Measurements from ENCODE around the gene BRAF. TPM values are rescaled to one million over a fixed set of nuclear protein-coding genes. Genes with fewer than 3 reads are reported as not detected.
A peak's percentile ranks its signal among the peaks of the same experiment; 100 is the strongest.

BRAF gene
- total RNA-seq, 1 experiment from 2014 or later = 15.2 TPM

GRCh38 chr7:140676306-140676705 lies 248.4 kb downstream of the BRAF start:
- no peak overlapping the region for H2AFZ ChIP-seq (ENCODE audit: low read length)
- ATAC-seq = no peak
- ChIA-PET POLR2A (ENCODE audit: unreplicated experiment) (no interaction called here), CTCF (no interaction called here)
- H3K9ac ChIP-seq (ENCODE audit: low read length) = no peak overlapping the region
- no peaks in the 10 kb centered on the region for H3K9me2 ChIP-seq (replicated peaks; ENCODE audit: low read length)
- peaks cover 15% of the 10 kb centered on the region; the same call in 1 of the 2 replicates for H3K79me2 ChIP-seq (ENCODE audit: low read length)
- no TSS peak for BruUV-seq (replicated peaks)
- DNase-seq = no peak
- TF ChIP-seq EZH2 (IDR thresholded peaks at IDR 0.05; ENCODE audit: low read length, unreplicated experiment) (no peak), EZH2phosphoT487 (IDR thresholded peaks at IDR 0.05; ENCODE audit: borderline replicate concordance, low read length) (no peak), CTCF (conservative IDR thresholded peaks at IDR 0.05; ENCODE audit: low read depth, low read length) (no peak)
- H3K9me3 ChIP-seq (ENCODE audit: low read length) = no peaks in the 10 kb centered on the region
- H3F3A ChIP-seq (ENCODE audit: low read length, unreplicated experiment) = no peaks in the 10 kb centered on the region
- H4K20me1 ChIP-seq (ENCODE audit: low read length) = no peaks in the 10 kb centered on the region
- intact Hi-C loops (cut with micrococcal nuclease) = loop anchor here (10.0 kb wide), 2 partner anchors 128 to 248 kb away; partner anchors contain the start of gene BRAF
- H3K27me3 ChIP-seq (ENCODE audit: low read length) = no peaks in the 10 kb centered on the region
- no peaks in the 10 kb centered on the region; the same call in 1 of the 2 replicates for H3K36me3 ChIP-seq (ENCODE audit: low read depth, low read length)
- H3K4me1 ChIP-seq (ENCODE audit: insufficient read depth, low read length) = peaks cover 20% of the 10 kb centered on the region
- H3K27ac ChIP-seq (ENCODE audit: low read length) = no peak overlapping the region
- H3K4me3 ChIP-seq (ENCODE audit: low read length) = no peak overlapping the region
- no peak overlapping the region for H3K4me2 ChIP-seq (ENCODE audit: low read length)

GRCh38 chr7:140675726-140676125 lies 249.0 kb downstream of the BRAF start:
- no peak for DNase-seq
- H3K27me3 ChIP-seq (ENCODE audit: low read length) = no peaks in the 10 kb centered on the region
- H3K9me2 ChIP-seq (replicated peaks; ENCODE audit: low read length) = no peaks in the 10 kb centered on the region
- H3K4me2 ChIP-seq (ENCODE audit: low read length) = peak overlapping the region; percentile 96
- no peak for ATAC-seq
- H3K4me1 ChIP-seq (ENCODE audit: insufficient read depth, low read length) = peaks cover 20% of the 10 kb centered on the region
- CTCF ChIA-PET = no interaction called here
- intact Hi-C loops (cut with micrococcal nuclease) = loop anchor here (2.0 to 10.0 kb wide), 3 partner anchors 129 to 337 kb away; partner anchors contain the start of gene BRAF
- H3K27ac ChIP-seq (ENCODE audit: low read length) = no peak overlapping the region
- no peak overlapping the region for H3K9ac ChIP-seq (ENCODE audit: low read length)
- no peaks in the 10 kb centered on the region; the same call in 1 of the 2 replicates for H3K36me3 ChIP-seq (ENCODE audit: low read depth, low read length)
- no peaks in the 10 kb centered on the region for H3F3A ChIP-seq (ENCODE audit: low read length, unreplicated experiment)
- H2AFZ ChIP-seq (ENCODE audit: low read length) = no peak overlapping the region
- TF ChIP-seq CTCF (conservative IDR thresholded peaks at IDR 0.05; ENCODE audit: low read depth, low read length) (no peak), EZH2phosphoT487 (IDR thresholded peaks at IDR 0.05; ENCODE audit: borderline replicate concordance, low read length) (no peak), EZH2 (IDR thresholded peaks at IDR 0.05; ENCODE audit: low read length, unreplicated experiment) (no peak)
- BruUV-seq (replicated peaks) = no TSS peak
- H3K4me3 ChIP-seq (ENCODE audit: low read length) = no peak overlapping the region
- H4K20me1 ChIP-seq (ENCODE audit: low read length) = no peaks in the 10 kb centered on the region
- POLR2A ChIA-PET (ENCODE audit: unreplicated experiment) = no interaction called here
- H3K9me3 ChIP-seq (ENCODE audit: low read length) = no peaks in the 10 kb centered on the region
- peaks cover 15% of the 10 kb centered on the region; the same call in 1 of the 2 replicates for H3K79me2 ChIP-seq (ENCODE audit: low read length)

DNA sequence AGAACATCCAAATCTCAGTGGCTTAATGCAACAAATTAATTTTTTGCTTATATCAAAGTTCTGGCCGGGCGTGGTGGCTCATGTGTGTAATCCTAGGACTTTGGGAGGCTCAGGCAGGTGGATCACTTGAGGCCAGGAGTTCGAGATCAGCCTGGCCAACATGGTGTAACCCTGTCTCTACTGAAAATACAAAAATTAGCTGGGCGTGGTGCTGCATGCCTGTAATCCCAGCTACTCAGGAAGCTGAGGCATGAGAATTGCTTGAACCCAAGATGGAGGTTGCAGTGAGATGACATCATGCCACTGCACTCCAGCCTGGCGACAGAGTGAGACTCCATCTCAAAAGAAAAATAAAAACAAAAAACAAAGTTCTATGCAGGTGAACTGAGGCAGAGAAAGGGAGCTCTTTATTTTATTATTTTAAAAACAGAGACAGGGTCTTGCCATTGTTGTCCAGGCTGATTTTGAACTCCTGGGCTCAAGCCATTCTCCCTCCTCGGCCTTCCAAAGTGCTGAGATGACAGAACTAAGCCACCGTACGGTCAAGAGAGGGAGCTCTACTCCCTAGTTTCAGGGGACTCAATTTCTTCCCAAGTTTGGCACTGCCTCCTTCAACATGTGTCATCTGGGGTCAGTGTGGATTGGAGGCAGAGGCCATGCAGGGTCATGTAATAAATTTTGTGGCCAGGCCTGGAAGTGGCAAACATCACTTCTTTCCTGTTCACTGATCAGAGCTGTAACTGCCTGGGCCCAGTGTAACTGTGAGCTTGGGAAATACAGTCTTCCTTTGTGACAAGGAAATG lies 249.6 kb downstream of the BRAF start:
- H3K4me3 ChIP-seq (ENCODE audit: low read length) = peak overlapping the region; percentile 71
- H3K4me1 ChIP-seq (ENCODE audit: insufficient read depth, low read length) = peaks cover 22% of the 10 kb centered on the region
- no TSS peak for BruUV-seq (replicated peaks)
- no peak for TF ChIP-seq EZH2phosphoT487 (IDR thresholded peaks at IDR 0.05; ENCODE audit: borderline replicate concordance, low read length)
- TF ChIP-seq EZH2 (IDR thresholded peaks at IDR 0.05; ENCODE audit: low read length, unreplicated experiment) = no peak
- peak; percentile 64 for TF ChIP-seq CTCF (conservative IDR thresholded peaks at IDR 0.05; ENCODE audit: low read depth, low read length)
- H3K36me3 ChIP-seq (ENCODE audit: low read depth, low read length) = no peaks in the 10 kb centered on the region
- ATAC-seq = peak; percentile 6; the same call in 1 of the 2 replicates
- H3K27ac ChIP-seq (ENCODE audit: low read length) = no peak overlapping the region
- DNase-seq = peak; percentile 56
- no peak overlapping the region for H3K9ac ChIP-seq (ENCODE audit: low read length)
- CTCF ChIA-PET = no interaction called here
- no peaks in the 10 kb centered on the region for H3F3A ChIP-seq (ENCODE audit: low read length, unreplicated experiment)
- POLR2A ChIA-PET (ENCODE audit: unreplicated experiment) = interaction anchor here (0.5 kb wide), 1 partner anchor 313 kb away, joined by 4 read pairs; no protein-coding TSS in a partner anchor
- no peaks in the 10 kb centered on the region for H3K27me3 ChIP-seq (ENCODE audit: low read length)
- H3K79me2 ChIP-seq (ENCODE audit: low read length) = peaks cover 15% of the 10 kb centered on the region; the same call in 1 of the 2 replicates
- no peaks in the 10 kb centered on the region for H3K9me3 ChIP-seq (ENCODE audit: low read length)
- H3K9me2 ChIP-seq (replicated peaks; ENCODE audit: low read length) = no peaks in the 10 kb centered on the region
- no peak overlapping the region for H2AFZ ChIP-seq (ENCODE audit: low read length)
- peak overlapping the region; percentile 96 for H3K4me2 ChIP-seq (ENCODE audit: low read length)
- H4K20me1 ChIP-seq (ENCODE audit: low read length) = no peaks in the 10 kb centered on the region
- intact Hi-C loops (cut with micrococcal nuclease) = loop anchor here (2.0 to 10.0 kb wide), 3 partner anchors 130 to 338 kb away; partner anchors contain the start of gene BRAF

Data from PC-3 (cell line).